Fibroblast of lung (primary cell): ENCODE measurements around the gene CDYL.

Experiments
- EZH2 ChIP-seq: IDR thresholded peaks from 2 replicates; pipeline ENCODE4 v1.5.1; 2012; ENCODE audit warnings: low read length, control low read depth, mild to moderate bottlenecking; ENCODE audit errors: missing control alignments
- TF ChIP-seq, protein P1 (sequence below), 2 donors: IDR thresholded peaks in 1 of 2; conservative IDR thresholded peaks in 1 of 2; 1 replicate in 1 of 2; 2 replicates in 1 of 2; pipeline ENCODE4 v1.5.1; 2011 to 2012; ENCODE audit warnings: low read length in 2 of 2, control low read depth in 1 of 2, inconsistent platforms in 1 of 2, low read depth in 1 of 2, mild to moderate bottlenecking in 1 of 2

DNA sequence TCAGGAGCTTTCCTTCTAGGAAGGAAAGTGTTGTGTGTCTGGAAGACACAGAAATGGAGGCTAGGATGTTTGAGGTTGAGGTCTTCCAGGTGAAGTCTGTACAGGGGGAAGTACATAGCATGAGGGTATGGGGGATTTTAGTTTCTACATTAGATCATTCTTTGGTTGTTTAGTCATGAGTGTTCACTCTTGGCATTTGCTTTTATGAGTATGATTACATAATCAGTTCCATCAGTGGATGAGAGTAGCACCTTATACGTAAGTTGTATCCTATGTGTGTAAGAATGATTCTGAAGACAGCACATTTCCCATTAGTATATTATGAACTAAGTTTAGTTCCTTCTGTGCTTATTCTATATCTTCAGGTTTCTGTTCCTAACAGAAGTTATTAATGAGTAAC, 1.9 kb downstream of the CDYL start:
- TF ChIP-seq, protein P1, sequence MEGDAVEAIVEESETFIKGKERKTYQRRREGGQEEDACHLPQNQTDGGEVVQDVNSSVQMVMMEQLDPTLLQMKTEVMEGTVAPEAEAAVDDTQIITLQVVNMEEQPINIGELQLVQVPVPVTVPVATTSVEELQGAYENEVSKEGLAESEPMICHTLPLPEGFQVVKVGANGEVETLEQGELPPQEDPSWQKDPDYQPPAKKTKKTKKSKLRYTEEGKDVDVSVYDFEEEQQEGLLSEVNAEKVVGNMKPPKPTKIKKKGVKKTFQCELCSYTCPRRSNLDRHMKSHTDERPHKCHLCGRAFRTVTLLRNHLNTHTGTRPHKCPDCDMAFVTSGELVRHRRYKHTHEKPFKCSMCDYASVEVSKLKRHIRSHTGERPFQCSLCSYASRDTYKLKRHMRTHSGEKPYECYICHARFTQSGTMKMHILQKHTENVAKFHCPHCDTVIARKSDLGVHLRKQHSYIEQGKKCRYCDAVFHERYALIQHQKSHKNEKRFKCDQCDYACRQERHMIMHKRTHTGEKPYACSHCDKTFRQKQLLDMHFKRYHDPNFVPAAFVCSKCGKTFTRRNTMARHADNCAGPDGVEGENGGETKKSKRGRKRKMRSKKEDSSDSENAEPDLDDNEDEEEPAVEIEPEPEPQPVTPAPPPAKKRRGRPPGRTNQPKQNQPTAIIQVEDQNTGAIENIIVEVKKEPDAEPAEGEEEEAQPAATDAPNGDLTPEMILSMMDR (conservative IDR thresholded peaks at IDR 0.05 in 1 of 2, IDR thresholded peaks at IDR 0.05 in 1 of 2; ENCODE audit: low read depth in 1 of 2, low read length in 2 of 2), result no peak
- no peak for TF ChIP-seq EZH2
